NCI-H2171 (cell line): Measurements from ENCODE around the gene DLX4.

ENCODE experiments used
- DNase-seq: peaks from one replicate; lab custom pipeline; 2025; lab: John Stamatoyannopoulos, UW

DLX4 gene

GRCh38 chr17:49969134-49969759, at the start of gene DLX4:
TSS of gene DLX4 (plus strand) at chr17:49969190. CDS start at chr17:49969469, 279 bp downstream.
- DNase-seq: no peak

GRCh38 chr17:49920030-49920769, 48.8 kb upstream of the DLX4 start:
- DNase-seq: no peak

GRCh38 chr17:49922095-49922494, 46.9 kb upstream of the DLX4 start:
- no peak for DNase-seq

- no peak for DNase-seq
These were observed 44.9 kb upstream of the DLX4 start for GRCh38 chr17:49924116-49924515.

GRCh38 chr17:49924589-49924988, 44.4 kb upstream of the DLX4 start:
- no peak for DNase-seq

GRCh38 chr17:49925921-49926320, 43.1 kb upstream of the DLX4 start:
- DNase-seq: no peak

- DNase-seq: no peak
These were observed 42.1 kb upstream of the DLX4 start for GRCh38 chr17:49926886-49927285.

- DNase-seq: no peak
These were observed 40.7 kb upstream of the DLX4 start for GRCh38 chr17:49928126-49928800.

GRCh38 chr17:49928837-49929475, 40.0 kb upstream of the DLX4 start:
- no peak for DNase-seq

GRCh38 chr17:49930880-49931279, 38.1 kb upstream of the DLX4 start:
- DNase-seq: no peak

- peak; percentile 28 for DNase-seq
These were observed 37.4 kb upstream of the DLX4 start for GRCh38 chr17:49931416-49932137.

GRCh38 chr17:49932138-49932723, 36.8 kb upstream of the DLX4 start:
- DNase-seq: no peak

- no peak for DNase-seq
These were observed 36.1 kb upstream of the DLX4 start for GRCh38 chr17:49932901-49933300.

- peak; percentile 88 for DNase-seq
These were observed 33.3 kb upstream of the DLX4 start for GRCh38 chr17:49935526-49936210.

GRCh38 chr17:49936386-49936785, 32.6 kb upstream of the DLX4 start:
- DNase-seq: no peak

GRCh38 chr17:49939318-49939717, 29.7 kb upstream of the DLX4 start:
- DNase-seq: no peak

GRCh38 chr17:49941427-49941826, 27.6 kb upstream of the DLX4 start:
- DNase-seq: no peak

- no peak for DNase-seq
These were observed 26.0 kb upstream of the DLX4 start for GRCh38 chr17:49942947-49943346.

GRCh38 chr17:49944273-49944870, 24.6 kb upstream of the DLX4 start:
- no peak for DNase-seq

GRCh38 chr17:49946208-49946607, 22.8 kb upstream of the DLX4 start:
- no peak for DNase-seq
